GM10266 (cell line): Measurements from ENCODE around the gene JAZF1.

Experiments used
- DNase-seq: peaks from one replicate; pipeline ENCODE4 v3.0.0; 2012; ENCODE audit errors: extremely low spot score
- TF ChIP-seq, protein P1 (sequence below): IDR thresholded peaks from 2 replicates; pipeline ENCODE4 v1.5.1; 2012; ENCODE audit warnings: mild to moderate bottlenecking, low read depth; ENCODE audit not compliant: control insufficient read depth, insufficient read depth; ENCODE audit errors: missing control alignments

JAZF1 gene

DNA sequence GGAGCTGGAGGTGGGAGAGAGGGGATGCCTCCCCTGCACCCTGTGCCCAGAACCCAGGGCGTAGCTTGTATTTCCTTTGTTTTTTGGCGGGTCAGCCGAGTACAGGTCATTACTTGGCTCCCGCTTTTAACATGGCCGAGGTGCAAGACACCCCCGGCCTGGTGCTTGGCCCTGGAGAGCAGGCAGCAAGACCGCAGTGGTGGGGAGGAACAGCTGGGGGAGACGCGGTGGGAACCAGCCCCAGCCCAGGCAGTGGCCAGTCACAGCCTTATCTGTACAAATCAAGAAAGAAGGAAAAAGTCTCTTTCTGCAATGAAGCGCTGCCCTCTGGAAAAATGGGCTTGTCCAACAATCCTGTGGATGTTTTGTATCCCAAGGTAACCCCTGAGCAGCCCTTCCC, 341.5 kb downstream of the JAZF1 start:
- no peak for DNase-seq
- TF ChIP-seq, protein P1, sequence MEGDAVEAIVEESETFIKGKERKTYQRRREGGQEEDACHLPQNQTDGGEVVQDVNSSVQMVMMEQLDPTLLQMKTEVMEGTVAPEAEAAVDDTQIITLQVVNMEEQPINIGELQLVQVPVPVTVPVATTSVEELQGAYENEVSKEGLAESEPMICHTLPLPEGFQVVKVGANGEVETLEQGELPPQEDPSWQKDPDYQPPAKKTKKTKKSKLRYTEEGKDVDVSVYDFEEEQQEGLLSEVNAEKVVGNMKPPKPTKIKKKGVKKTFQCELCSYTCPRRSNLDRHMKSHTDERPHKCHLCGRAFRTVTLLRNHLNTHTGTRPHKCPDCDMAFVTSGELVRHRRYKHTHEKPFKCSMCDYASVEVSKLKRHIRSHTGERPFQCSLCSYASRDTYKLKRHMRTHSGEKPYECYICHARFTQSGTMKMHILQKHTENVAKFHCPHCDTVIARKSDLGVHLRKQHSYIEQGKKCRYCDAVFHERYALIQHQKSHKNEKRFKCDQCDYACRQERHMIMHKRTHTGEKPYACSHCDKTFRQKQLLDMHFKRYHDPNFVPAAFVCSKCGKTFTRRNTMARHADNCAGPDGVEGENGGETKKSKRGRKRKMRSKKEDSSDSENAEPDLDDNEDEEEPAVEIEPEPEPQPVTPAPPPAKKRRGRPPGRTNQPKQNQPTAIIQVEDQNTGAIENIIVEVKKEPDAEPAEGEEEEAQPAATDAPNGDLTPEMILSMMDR: no peak

DNA sequence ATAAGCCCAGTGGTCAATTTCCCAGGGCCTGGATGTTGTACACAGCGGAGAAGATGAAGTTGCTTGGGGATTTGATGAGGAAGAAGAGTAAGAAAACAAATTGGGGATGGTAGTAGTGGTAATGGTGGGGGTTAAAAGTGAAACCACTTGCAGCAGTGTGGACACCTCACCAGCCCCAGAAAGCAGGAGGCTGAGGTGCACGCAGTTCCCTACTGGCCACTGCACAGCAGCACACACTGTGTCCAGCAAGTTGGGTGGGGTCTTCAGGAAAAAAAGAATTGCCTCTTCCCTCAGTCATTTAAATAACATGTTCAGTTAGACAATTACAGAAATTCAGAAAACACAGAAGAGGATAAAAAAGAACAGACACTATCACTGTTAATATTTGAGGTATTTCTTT, 344.1 kb downstream of the JAZF1 start:
- no peak for DNase-seq
- TF ChIP-seq, protein P1: no peak

GRCh38 chr7:27835376-27835775, 345.2 kb downstream of the JAZF1 start:
- no peak for DNase-seq
- TF ChIP-seq, protein P1: no peak

DNA sequence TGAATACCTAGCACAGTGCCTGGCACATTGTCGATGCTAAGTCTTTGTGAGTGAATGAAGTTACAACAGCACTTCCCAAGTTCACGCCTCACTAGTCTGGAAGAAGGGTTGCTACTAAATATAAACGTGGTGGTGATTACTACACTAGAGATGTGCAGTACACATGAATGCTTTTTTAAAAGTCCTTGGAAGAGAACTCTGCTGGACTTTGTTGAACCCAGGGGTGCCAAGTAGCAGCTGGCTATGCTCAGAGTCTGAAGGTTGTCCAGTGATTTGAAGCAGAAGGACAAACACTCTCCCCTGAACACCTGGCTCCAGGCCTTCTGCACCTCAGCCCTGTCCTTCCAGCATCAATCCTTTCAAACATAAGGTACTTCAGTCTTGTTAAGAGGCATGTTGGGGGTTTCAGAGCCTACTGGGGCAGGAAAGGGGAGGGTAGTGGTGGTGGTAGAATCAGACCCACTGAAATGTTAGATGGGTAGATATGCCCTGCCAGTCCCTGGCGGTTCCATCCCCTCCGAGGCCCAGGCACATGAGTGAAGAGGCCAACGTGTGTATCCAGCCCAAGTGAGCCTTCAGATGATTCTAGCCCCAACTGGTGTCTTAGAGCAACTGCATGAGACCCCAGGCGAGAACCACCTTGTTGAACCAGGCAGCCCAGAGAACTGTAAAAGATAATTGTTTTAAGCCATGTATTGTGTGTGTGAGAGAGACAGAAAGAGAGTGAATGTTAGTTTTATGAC, 346.2 kb downstream of the JAZF1 start:
- TF ChIP-seq, protein P1: no peak
- DNase-seq: no peak

GRCh38 chr7:27826357-27826756, 354.2 kb downstream of the JAZF1 start:
- TF ChIP-seq, protein P1: no peak
- no peak for DNase-seq

GRCh38 chr7:27825891-27826290, 354.7 kb downstream of the JAZF1 start:
- TF ChIP-seq, protein P1: no peak
- no peak for DNase-seq

DNA sequence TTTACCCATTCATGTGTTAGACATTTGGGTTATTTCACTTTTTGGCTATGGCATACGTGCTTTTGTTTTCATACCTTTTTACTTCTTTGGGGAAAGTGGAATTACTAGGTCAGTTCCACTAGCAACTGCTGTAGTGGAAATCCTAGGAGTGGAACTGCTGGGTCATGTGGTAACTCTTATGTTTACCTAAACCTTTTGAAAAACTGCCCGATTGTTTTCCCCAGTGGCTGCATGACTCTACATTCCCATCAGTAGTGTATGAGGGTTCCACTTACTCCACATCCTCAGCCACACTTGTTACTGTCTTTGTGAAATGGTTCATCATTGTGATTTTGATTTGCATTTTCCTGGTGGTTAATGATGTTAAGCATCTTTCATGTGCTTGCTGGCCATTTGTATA, 358.4 kb downstream of the JAZF1 start:
- TF ChIP-seq, protein P1: no peak
- no peak for DNase-seq
